NCI-H69 (cell line): ENCODE results near the gene GABRB3.

Source experiments
- DNase-seq: peaks from one replicate; lab custom pipeline; 2025; lab: John Stamatoyannopoulos, UW

GABRB3 gene

DNA sequence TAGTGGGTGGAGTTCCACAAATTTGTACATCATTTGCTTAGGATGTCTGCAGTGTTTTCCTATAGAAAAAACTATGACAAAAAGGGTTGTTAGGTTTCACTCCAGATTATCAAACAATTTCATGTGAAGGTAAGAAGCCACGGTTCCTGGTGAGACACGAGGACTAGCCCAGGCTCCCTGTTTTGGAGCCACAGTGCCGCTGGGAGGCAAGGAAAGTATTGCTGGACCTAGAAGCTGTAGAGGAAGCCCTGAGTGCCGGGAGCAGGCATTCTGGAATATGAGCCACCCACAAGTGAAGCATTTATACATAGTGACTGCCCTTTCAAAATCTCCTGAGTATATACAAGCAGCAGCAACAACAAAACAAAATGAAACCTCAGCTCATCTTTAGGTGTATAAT is 142.0 kb downstream of the GABRB3 start:
- no peak for DNase-seq

DNA sequence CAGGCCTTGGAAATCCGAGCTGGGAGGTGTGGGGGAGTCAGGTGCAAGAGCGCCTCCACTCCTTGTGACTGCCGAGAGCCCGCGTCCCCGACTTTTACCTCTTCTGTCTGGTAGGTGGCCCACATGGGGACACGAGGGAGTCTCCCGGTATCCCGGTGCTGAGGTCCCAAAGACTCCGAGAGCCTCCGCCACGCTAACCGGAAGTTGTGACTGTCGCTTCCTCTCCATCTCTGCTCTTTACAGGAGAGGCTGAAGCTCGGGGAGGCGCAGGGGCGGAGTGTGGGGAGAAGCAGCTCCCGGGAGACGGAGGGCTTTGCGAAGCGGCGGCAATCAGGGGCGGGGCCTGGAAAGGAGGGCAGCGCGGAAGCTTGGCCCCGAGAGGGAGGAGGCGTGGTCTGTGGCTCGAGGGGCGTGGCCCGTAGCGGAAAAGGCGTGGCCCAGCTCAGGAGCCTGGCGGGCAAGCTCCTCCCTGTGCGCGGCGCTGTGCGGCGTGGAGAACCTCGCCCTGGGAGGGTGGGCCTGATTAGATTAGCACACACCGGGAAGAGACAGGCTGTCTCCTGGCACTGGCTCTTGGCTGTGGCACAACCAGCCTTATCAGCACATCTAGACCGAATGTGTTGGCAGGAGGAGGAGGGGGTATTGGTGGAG is 143.9 kb downstream of the GABRB3 start:
- DNase-seq = peak; percentile 95

DNA sequence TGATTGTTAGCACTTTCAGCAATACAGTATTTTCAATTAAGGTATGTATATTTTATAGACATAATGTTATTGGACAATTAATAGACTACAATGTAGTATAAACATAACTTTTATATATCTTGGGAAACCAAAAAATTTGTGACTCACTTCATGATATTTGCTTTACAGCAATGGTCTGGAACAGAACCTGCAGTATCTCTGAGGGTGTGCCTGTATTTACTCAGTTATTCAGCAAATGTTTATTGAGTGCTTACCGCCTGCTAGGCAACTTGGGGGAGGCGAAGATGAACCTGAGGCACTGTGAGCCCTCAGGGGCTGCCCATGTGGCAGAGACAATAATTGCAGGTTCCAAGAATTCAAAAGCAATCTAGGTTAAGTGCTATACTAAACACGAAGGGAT is 144.8 kb downstream of the GABRB3 start:
- DNase-seq = peak; percentile 94

DNA sequence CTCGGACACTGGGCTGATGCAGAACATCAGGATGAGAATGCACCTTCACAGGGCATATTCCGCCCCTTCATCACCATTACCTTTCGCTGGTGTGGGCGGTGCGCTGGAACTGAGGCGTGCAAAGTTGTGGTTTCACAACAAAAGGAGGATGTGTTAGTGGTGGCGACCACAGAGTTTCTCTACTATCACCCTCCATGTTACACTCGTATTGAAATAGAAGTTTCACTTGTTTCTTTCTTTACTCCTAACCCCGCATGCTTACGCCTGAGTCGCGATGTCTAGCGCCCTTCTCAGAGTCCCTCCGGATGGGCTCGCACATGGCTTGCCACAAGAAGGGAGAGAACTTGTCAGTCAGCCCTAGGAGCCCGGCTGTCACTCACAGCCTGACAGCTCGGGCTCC is 148.7 kb downstream of the GABRB3 start:
- DNase-seq = no peak

DNA sequence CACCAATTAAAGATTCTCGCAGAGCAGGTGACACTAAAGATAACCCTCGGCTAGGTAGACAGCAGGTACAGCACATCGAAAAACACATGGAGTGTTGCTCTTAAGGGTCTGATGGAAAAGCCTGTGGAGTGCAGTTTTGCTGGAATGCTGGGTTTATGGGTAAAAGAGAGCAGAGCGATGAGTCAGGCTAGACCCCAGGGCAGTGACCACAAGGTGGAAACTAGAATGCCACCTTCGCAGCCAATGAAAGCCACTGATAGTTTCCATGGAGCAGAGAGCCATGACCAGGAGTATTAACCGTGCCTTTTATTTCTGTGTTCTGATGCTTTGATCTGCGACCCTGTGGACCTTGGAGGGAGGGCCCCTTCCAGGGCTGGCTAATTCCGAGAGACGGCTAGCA is 149.8 kb downstream of the GABRB3 start:
- no peak for DNase-seq

DNA sequence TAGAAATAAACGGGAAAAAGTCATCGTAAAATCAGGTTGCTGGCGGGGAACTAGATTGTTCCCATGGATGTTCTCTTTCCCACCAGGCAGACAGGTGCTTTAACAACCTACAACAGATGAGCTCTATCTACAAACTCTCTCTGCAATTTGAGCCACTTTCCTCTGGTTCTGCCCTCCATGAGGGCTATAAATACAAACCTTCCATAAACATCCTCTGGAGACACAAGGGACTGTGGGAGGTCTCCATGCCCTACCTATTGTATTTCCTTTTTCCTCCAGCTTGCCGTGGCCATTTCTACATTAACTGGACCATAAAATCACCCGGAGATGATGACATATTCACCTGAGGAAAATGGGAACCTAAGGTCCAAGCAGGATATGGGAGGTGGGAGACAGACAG is 151.1 kb downstream of the GABRB3 start:
- peak; percentile 64 for DNase-seq

DNA sequence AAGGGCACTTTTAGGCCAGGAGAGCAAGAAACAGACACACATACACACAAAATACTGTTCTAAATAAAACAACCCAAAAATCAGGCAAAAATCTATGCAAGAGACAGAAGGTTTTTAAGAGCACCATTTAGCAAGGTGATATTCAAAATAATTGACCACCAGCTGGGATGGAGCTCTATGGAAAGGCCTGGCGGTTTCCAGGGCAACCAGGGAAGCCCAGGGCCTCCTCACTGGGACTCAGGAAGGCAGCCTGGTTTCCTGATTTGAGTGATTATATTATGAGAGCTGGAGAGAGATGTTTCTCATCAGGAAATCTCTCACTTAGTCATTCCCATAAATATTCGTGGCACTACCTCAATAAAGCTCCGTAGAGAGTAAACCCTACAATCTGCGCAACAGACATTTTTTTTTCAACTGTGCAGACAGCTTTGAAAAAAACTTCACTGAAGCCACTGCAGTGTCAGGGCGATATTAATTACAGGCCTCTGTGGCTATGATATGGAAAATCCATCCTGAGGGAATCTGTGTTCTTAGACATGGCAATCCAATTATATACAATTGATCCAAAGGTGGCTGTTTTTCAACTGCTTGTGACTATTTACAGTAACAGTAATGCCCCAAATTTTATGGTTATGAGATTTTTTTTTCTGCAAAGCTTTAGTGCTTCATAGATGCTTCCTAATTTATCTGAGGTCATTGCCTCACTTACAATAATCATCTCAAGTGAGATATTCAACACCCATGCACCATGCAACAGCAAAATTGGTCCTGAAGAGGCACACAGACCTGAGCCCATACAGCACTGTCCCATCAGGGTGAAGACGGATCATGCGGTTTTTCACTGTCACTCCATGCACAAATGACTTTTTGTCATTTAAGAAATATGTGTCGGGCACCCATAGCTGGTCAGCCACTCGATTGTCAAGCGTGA is 152.1 kb downstream of the GABRB3 start:
- peak; percentile 64 for DNase-seq

DNA sequence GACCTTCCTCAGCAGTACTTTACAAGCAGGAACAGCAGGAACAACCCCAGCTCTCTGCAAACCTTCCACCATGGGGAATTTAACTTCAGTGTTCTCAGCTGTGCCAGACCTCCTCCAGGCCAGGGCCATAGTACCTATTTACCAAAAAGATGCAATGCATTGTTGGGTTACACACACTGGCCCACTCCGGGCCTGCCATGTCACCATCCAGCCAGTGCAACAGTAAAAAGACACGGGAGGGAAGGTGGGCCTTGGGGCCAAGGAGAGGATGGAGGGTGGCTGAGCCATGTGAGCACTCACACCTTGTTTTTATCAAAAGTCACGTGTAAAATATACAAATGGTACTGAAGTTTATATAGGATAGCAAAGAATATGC is 157.0 kb downstream of the GABRB3 start:
- no peak for DNase-seq

DNA sequence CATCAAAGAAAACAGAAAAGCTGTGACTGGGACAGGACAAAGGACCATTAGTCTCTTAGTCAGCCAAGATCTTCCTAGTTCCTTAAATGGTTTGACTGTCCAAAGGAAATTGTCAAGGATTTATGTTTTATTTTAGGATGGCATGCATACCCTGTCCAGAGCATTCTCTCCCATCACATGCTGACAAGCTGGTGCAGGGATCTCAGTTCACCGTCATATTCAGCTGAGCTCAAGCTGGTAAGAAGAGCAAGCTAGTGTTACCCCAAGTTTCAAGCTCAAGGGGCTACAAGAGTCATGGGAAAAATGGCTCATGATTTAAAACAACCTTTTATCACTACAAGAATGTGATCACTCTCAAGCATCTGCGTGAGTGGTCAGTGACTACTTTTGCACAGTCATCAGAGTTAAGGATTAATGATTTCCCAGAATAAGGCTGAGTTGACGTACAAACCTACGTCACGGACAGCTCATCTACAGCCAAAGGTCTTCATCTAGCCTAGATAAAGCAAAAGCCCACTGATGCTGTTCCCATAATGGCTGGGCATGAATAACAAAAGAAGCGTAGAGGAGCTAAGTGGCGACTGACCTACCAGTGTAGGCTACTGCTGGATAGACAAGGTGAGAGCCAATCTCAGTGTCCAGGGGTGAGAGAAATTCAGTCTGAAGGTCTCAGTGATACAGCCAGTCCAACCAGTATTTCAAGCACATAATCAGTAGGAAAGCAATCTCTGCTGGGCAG is 157.5 kb downstream of the GABRB3 start:
- DNase-seq = no peak

DNA sequence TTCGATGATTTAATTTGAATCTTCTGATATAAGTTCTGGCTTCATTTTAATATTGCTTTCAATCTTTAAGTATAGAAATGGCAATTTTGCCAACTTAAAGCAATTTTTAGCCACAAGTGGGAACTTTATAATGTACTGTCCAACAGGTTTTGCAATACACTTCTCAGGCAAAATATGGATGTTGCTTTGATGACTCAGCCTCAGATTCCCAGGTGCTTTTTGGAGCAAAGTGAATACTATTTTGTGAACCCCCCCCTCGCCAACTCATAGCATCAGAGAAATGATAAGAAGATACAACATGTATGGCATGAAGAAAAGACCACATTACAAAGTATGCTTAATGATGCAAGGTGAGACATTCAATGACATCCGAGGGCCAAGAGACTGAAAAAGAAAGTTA is 158.1 kb downstream of the GABRB3 start:
- DNase-seq = no peak

DNA sequence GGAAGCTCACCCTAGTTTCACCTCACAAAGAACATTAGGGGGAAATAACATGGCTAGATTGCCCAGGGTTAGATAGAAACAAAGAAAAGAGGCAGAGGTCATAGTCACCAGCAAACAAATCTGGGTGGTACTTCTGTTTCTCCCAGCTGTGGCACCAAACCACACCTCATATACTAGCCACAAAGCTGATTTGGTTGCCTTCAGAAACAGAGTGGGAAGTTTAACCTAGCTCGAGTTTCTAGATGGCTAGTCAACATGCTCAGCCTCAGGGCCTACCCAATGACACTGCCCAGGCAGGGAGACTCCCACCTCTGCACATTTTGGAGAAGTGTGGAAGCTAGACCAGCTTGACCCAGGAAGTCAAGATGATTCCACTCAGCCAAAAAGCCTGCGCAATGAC is 174.2 kb downstream of the GABRB3 start:
- peak; percentile 26 for DNase-seq

DNA sequence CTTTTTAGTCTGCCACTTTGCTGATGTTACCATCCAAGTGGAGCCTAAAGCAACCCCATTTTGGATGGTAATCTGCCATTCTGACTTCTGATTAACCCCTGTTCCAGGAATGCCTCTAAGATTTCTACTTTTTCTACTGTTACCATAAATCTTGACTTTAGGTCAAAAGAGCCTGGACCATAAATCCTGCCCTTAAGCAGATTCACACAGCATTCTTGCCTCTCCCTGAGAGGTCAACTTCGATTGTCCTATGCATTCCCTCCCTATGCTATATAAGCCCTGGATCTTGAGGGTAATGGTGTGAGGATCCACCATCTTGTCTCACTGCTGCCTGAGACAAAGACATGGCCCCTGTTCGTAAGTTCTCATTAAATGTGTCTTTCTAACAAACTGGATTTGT is 177.3 kb downstream of the GABRB3 start:
- no peak for DNase-seq

DNA sequence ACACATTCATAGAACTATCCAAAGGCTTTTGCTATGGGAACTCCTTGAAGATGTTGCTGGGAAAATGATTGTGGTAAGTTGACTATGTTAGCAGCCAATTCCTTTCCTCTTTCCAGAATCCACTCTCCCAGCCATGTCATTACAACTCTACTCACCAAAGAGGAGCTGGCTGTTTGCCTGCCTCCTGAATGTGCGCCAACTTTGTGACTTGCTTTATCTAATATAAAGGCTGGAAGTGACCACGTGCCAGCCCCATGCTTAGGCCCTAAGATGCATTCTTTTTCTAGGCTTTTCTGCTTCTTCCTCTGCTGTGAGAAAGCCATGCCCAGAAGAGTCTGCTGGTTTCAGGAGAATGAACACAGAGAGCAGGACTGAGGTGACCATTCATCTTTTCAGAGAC is 182.2 kb downstream of the GABRB3 start:
- DNase-seq = no peak

DNA sequence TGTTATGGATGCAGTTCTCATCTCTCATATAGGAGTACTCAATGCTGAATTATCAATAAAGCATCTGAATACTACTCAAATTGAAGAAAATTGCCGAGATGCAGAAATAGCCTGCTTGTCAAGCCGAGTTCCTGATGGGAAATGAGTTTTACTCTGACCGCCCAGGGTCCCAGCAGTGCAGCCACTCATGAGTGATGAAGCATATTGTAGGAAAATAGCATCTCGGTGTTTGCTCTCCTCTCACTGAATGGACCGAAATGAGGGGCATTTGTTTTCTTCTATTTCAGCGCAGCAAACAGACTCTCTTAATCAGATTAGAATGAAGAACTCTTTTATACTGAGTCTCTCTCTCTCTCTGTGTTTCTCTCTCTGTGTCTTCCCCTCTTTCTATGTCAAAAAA is 190.0 kb downstream of the GABRB3 start:
- DNase-seq = no peak

DNA sequence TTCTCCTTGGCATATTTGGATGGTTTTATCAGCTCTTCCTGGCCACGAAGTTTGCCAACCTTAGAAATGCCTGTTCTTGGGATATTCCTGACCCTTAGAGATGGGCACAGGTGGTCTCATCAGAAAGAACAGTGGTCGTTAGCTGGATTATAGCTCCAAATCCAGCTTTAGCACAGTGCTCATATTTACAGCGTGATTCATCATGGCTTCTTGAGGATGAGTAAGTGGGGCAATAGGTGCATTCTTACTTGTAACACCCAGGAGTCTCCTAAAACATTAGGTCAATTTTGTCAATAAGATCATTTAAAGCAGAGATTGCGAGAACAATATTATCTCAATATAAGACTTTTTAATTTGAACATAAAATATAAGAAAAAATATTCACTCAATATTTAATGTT is 191.9 kb downstream of the GABRB3 start:
- no peak for DNase-seq

DNA sequence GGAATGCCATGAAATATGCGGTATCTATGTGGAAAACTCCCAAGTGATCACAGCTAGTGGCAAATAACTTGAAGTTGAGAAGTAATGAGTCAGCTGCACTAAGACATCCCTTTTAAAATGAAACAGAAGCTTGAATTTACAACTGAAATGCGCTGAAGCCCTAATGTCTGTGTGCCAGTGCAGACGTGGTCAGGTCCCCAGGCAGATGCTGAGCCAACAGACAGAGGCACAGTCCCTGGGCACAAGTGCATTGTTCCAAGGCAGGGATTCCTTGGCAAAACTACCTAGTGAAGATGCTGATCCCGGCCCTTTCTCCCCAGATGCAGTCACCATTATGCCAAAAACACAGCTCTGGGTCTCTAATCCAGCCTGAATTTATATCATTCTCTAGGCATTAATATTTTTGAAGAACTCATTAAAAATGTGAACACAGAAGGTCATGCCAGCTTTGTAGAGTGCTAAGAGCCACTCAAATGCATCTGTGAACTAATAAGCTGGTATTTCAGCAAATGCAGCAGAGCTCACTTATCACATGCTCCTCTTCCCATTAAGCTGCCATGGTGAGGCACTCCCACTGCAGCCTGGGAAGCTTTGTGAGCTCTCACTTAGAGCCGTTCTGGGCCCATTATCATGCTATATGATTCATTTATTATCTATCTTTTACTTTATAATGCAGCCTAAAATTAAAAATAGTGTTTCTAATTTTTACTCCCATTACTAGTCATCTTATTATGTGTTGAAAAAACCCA is 200.1 kb downstream of the GABRB3 start:
- no peak for DNase-seq

DNA sequence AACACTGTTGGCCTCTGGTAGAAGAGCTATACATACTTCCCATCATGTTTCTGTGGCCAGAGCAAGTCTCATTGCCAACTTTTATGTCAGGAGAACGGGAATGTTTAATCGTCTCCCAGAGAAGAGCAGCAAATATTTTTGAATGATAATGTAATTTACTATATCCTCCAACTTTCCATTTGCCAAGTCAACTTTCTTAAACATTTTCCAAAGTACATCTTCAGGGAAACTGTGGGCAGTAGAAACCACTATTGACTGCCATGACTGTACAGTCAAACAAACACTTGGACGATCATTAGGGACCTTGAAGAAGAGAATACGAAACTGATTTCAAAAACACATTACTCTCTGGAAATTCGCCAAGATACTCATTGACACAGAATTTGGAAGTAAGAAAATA is 201.5 kb downstream of the GABRB3 start:
- no peak for DNase-seq

DNA sequence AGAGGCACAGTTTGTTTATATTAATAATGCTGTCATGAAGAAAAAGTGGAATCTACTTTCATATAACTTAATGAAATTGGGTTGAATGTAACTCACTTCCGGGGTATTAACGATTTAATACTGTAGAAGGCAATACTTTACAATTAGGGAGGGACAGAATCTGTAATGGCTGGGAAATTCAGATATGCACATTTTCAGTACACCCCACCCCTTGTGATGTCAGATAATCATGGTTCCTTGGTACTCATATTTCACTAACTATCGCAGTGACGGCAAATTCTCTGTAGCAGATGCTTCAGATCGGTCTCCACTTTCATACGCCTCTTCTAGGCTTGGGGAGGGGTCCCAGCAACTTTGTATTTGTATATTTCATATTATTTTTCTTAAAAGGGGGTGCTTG is 207.3 kb downstream of the GABRB3 start:
- DNase-seq = no peak

DNA sequence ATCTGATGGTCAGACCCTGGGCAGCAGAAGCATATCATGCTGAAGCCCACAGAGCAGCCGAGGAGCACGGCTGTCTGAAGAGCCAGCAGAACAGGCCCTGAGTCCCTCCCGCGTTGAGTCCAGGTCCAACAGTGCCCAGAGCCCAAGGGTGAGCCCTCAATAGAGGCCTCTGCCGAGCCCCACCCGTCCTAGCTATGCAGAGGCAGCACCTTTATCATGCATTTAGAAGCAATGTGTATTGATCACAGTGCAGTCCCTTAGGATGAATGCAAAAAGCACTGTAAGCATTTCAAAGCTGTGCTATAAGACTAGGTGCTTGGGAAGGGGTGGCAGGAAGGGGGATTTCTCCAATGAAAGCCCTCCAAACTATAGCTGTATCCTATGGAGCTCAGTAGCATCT is 208.5 kb downstream of the GABRB3 start:
- no peak for DNase-seq

DNA sequence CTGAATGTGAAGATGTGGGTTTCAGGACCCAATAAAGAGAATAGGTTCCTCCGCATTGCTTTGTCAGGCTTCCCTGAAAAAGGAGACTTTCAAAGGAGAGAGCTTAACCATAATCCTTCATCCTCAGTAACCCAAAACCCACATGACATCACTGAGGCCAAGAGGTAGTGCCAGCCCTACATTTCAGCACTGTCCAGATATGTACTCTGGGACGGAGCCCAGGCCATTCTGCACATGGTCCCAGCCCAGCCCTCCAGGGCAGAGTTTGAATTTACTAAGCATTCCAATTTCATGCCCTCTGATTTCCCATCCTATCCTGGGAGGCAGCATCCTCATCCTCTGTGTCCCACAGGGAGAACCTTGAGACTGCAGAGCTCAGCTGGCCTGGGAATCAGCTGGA is 210.5 kb downstream of the GABRB3 start:
- DNase-seq = no peak

DNA sequence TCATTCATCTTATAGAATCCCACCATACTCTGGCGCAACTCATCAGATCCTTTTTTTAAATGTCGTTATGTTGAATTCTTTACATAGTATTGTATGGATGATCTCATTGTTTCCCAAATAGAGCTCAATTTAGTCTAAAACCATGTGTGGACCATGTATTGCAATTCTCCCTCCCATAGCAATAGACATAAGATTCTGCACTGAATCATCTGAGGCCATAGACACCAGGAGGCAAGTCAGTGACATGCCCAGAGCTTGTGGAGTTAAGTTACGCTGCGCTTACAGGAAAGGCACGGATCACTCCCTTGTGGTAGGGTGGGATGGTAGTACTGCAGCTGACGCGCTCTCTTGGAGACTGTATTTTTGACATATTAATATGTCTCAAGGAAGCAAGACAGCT is 211.0 kb downstream of the GABRB3 start:
- DNase-seq = no peak

DNA sequence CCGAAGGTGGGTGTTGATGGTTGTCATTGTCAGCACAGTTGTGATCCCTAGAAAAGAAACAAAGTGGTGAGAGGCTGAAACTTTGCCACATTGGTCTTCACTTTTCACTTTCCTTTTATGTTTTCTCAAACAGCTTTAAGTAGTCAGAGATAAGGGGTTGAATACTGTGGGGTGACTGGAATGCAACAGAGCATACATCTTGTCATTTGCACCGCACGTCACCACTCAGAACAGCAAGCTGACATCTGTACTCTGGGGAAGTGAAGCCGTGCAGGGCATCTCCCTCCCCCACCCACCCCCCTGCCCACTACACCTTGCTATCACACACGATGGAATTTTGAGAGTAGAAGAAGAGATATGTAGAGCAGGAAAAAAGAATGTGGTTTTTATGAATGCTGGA is 211.7 kb downstream of the GABRB3 start:
- no peak for DNase-seq
